MG63 (cell line): Measurements from ENCODE around the gene SCNN1G. TPM values are rescaled to one million over a fixed set of nuclear protein-coding genes. Genes with fewer than 3 reads are reported as not detected.

Source experiments
- DNase-seq: peaks from one replicate; pipeline ENCODE4 v3.0.0-alpha.2; 2020
- H3K27me3 ChIP-seq: fragments of 250-450 bp; sonication (Bioruptor Pico); 2 replicates; pipeline ENCODE4 v1.5.1; 2020; ENCODE audit warnings: mild to moderate bottlenecking, moderate library complexity
- H3K36me3 ChIP-seq: fragments of 250-450 bp; sonication (Bioruptor Pico); 2 replicates; pipeline ENCODE4 v1.5.1; 2020; ENCODE audit warnings: mild to moderate bottlenecking, moderate library complexity
- H3K4me3 ChIP-seq: fragments of 250-450 bp; sonication (Bioruptor Pico); 2 replicates; pipeline ENCODE4 v1.5.1; 2020; ENCODE audit warnings: mild to moderate bottlenecking, moderate library complexity
- H3K9me3 ChIP-seq: fragments of 250-450 bp; sonication (Bioruptor Pico); 2 replicates; pipeline ENCODE4 v1.5.1; 2020; ENCODE audit warnings: mild to moderate bottlenecking, moderate library complexity
- total RNA-seq: library from RNA; depleted of rRNA; stranded (reverse); fragments of >200 nt; shearing (Covaris generic); gene quantifications from 2 replicates; pipeline ENCODE4 v1.2.3, GENCODE V29; 2014; ENCODE audit warnings: low replicate concordance

Gene SCNN1G
- total RNA-seq, 1 experiment from 2014 or later: not detected

GRCh38 chr16:23148513-23149266 is 33.9 kb upstream of the SCNN1G start:
- H3K9me3 ChIP-seq: no peaks in the 10 kb centered on the region
- peak; percentile 74 for DNase-seq
- H3K36me3 ChIP-seq: peaks cover 5% of the 10 kb centered on the region
- H3K27me3 ChIP-seq: no peaks in the 10 kb centered on the region
- peak overlapping the region; percentile 69 for H3K4me3 ChIP-seq

DNA sequence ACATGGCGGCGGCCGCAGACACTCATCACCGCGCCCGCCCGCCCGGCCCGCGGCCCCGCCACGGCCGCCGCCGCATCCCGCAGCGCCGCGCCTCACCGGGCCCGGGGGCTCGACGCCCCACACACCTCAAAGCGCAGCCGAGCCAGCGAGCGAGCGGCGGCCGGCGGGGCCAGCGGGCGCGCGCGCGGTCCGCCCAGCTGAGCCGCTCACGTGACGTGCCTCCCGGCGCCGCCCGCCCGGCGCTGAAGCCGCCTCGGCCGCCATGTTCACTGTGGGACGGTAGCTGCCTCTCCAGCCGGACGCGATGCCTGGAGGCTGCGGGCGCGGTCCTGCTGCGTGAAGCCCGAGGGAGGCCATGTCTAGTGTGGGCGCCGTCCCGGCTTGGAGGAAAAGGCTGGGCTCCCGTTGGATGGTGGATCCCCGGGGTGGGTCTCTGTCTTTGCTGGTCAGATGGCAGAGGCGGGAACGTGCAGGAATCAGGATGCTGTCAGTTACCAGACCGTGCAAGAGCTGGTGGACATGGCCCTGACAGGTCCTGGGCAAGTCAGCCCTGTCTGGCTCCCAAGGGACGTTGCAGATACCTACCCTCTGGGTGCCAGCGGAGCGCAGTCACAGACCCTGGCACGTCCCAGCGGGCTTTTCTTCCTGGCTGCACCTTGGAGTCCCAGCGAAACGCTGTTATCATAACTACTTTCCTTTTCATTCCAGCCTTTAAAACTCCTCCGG is 33.1 kb upstream of the SCNN1G start, which contains the start of gene USP31:
USP31 (minus strand) TSS at position 186 of the 726 bp plus-strand sequence; CDS start at position 4, 182 bp downstream.
- Histone ChIP-seq H3K4me3 (peak within 1 kb of the TSS; percentile 69), H3K36me3 (peaks cover 5% of the 10 kb centered on the region), H3K27me3 (no peaks in the 10 kb centered on the region), H3K9me3 (no peaks in the 10 kb centered on the region)
- DNase-seq: peak; percentile 98

GRCh38 chr16:23149993-23150364 is 32.6 kb upstream of the SCNN1G start:
- Histone ChIP-seq H3K4me3 (peak overlapping the region; percentile 54), H3K36me3 (peaks cover 4% of the 10 kb centered on the region), H3K27me3 (no peaks in the 10 kb centered on the region), H3K9me3 (no peaks in the 10 kb centered on the region)
- no peak for DNase-seq

GRCh38 chr16:23152386-23153178 is 30.0 kb upstream of the SCNN1G start:
- H3K4me3 ChIP-seq: no peak overlapping the region
- H3K36me3 ChIP-seq: no peaks in the 10 kb centered on the region; the same call in 1 of the 2 replicates
- DNase-seq: no peak
- no peaks in the 10 kb centered on the region; the same call in 1 of the 2 replicates for H3K27me3 ChIP-seq
- H3K9me3 ChIP-seq: no peaks in the 10 kb centered on the region

- Histone ChIP-seq H3K27me3 (no peaks in the 10 kb centered on the region; the same call in 1 of the 2 replicates), H3K4me3 (no peak overlapping the region), H3K9me3 (no peaks in the 10 kb centered on the region), H3K36me3 (no peaks in the 10 kb centered on the region)
- DNase-seq: peak; percentile 16
Observed at GRCh38 chr16:23155445-23156049, 27.0 kb upstream of the SCNN1G start.

GRCh38 chr16:23156110-23156509 is 26.4 kb upstream of the SCNN1G start:
- H3K9me3 ChIP-seq: no peaks in the 10 kb centered on the region
- H3K36me3 ChIP-seq: no peaks in the 10 kb centered on the region
- H3K4me3 ChIP-seq: no peak overlapping the region
- H3K27me3 ChIP-seq: no peaks in the 10 kb centered on the region; the same call in 1 of the 2 replicates
- DNase-seq: no peak

DNA sequence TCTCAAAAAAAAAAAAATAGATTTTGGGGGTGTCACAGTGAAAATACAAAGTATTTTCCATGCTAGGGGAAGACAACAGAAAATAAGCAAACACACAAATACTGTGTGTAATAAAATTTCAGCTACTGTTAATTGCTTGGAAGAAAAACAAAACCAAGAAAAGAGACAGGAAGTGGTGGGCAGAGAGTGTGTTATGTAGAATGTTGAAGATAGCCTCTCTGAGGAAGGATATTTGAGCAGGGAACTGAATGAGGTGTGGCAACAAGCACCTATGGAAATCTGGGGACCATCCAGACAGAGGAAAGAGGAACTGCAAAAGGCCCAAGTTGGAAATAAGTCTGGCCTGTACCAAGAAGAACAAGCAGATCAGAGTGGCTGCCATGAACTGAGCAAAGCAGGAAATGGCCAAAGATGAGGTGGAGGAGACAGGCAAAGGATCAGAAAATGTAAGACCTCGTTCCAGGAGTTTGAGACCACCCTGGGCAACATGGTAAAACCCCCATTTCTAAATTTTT is 25.5 kb upstream of the SCNN1G start:
- H3K36me3 ChIP-seq: no peaks in the 10 kb centered on the region
- H3K9me3 ChIP-seq: no peaks in the 10 kb centered on the region
- H3K27me3 ChIP-seq: no peaks in the 10 kb centered on the region; the same call in 1 of the 2 replicates
- no peak for DNase-seq
- no peak overlapping the region for H3K4me3 ChIP-seq

GRCh38 chr16:23158114-23158513 is 24.4 kb upstream of the SCNN1G start:
- H3K27me3 ChIP-seq: no peaks in the 10 kb centered on the region; the same call in 1 of the 2 replicates
- no peak overlapping the region for H3K4me3 ChIP-seq
- no peaks in the 10 kb centered on the region for H3K36me3 ChIP-seq
- H3K9me3 ChIP-seq: no peaks in the 10 kb centered on the region
- no peak for DNase-seq

DNA sequence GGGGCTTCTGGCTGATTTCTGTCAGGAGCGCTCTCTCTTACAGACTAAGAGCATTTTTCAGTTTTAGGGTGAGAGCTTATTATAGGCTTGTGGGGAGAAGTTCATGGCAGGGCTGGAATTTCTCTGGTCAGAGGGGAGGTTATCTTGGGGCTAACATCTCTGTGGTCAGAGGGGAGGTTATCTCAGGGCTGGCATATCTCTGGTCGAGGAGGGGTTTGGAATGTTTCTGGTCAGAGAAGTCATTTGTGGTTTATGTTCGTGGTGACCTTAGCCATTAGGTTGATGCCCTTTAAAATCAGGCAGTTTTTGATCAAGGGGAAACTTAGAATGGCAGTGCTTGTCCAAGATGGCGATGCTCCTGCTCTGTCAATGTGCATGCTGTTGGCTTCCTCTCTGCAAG is 22.5 kb upstream of the SCNN1G start:
- H3K36me3 ChIP-seq: no peaks in the 10 kb centered on the region
- no peak overlapping the region for H3K4me3 ChIP-seq
- H3K27me3 ChIP-seq: no peaks in the 10 kb centered on the region; the same call in 1 of the 2 replicates
- no peak for DNase-seq
- no peaks in the 10 kb centered on the region for H3K9me3 ChIP-seq

- Histone ChIP-seq H3K27me3 (no peaks in the 10 kb centered on the region), H3K36me3 (no peaks in the 10 kb centered on the region), H3K4me3 (no peak overlapping the region), H3K9me3 (no peaks in the 10 kb centered on the region; the same call in 1 of the 2 replicates)
- DNase-seq: no peak
Observed at GRCh38 chr16:23160574-23160973, 22.0 kb upstream of the SCNN1G start.

- Histone ChIP-seq H3K4me3 (no peak overlapping the region), H3K36me3 (no peaks in the 10 kb centered on the region), H3K27me3 (no peaks in the 10 kb centered on the region), H3K9me3 (no peaks in the 10 kb centered on the region; the same call in 1 of the 2 replicates)
- DNase-seq: no peak
Observed at GRCh38 chr16:23163921-23164320, 18.6 kb upstream of the SCNN1G start.

- no peak overlapping the region for H3K4me3 ChIP-seq
- no peak for DNase-seq
- H3K36me3 ChIP-seq: no peaks in the 10 kb centered on the region
- H3K27me3 ChIP-seq: no peaks in the 10 kb centered on the region
- H3K9me3 ChIP-seq: no peaks in the 10 kb centered on the region; the same call in 1 of the 2 replicates
Observed at GRCh38 chr16:23164736-23165135, 17.8 kb upstream of the SCNN1G start.

- no peak for DNase-seq
- no peaks in the 10 kb centered on the region for H3K27me3 ChIP-seq
- no peak overlapping the region for H3K4me3 ChIP-seq
- no peaks in the 10 kb centered on the region for H3K36me3 ChIP-seq
- H3K9me3 ChIP-seq: no peaks in the 10 kb centered on the region
Observed at GRCh38 chr16:23172583-23172982, 10.0 kb upstream of the SCNN1G start.

DNA sequence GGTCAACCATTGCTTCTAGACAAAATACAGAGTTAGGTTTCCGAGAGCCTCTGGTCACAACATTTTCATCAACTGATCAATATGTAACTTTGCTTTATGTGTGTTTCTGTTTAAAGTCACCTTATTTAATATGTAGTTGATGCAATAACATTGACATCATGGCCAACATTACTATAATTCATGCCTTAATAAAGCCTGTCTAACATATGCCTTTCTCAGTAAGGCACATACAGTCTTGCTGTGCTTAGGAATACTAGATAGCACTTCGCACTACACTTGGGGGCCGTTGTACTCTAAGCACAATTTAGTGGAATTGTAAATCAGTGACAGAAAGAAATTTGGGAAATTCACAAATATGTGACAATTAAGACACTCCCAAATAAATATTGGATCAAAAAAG is 9.6 kb upstream of the SCNN1G start:
- H3K27me3 ChIP-seq: no peaks in the 10 kb centered on the region
- no peaks in the 10 kb centered on the region for H3K36me3 ChIP-seq
- no peak for DNase-seq
- no peak overlapping the region for H3K4me3 ChIP-seq
- H3K9me3 ChIP-seq: no peaks in the 10 kb centered on the region

- H3K36me3 ChIP-seq: no peaks in the 10 kb centered on the region
- no peaks in the 10 kb centered on the region for H3K27me3 ChIP-seq
- no peaks in the 10 kb centered on the region for H3K9me3 ChIP-seq
- DNase-seq: no peak
- H3K4me3 ChIP-seq: no peak overlapping the region
Observed at GRCh38 chr16:23174622-23175021, 7.9 kb upstream of the SCNN1G start.

GRCh38 chr16:23175651-23176050 is 6.9 kb upstream of the SCNN1G start:
- no peaks in the 10 kb centered on the region for H3K36me3 ChIP-seq

More at GRCh38 chr16:23175651-23176050, 6.9 kb upstream of the SCNN1G start:
- no peaks in the 10 kb centered on the region; the same call in 1 of the 2 replicates for H3K27me3 ChIP-seq
- DNase-seq: no peak
- no peaks in the 10 kb centered on the region for H3K9me3 ChIP-seq
- no peak overlapping the region for H3K4me3 ChIP-seq
